ENCODE data around the gene GAPDHS.

GRCh38 chr19:35516310-35516709, 16.9 kb upstream of the GAPDHS start:
- TF ChIP-seq CTCF (IDR thresholded peaks at IDR 0.05) (no peak), POLR2A (IDR thresholded peaks at IDR 0.05) (no peak)

All from body of pancreas (tissue), 4 donors.